ENCODE measurements around the gene SLC29A4.
"Not testable (repeated sequence)": the region's sequence is repeated elsewhere in the genome, so short reads cannot be mapped to it uniquely, and the experiment has no call there.

SLC29A4 gene

GRCh38 chr7:5320802-5321396 is 38.2 kb downstream of the SLC29A4 start:
- in situ Hi-C loops (cut with MboI; ENCODE audit: low sequenced_read_pairs): no loop called here

GRCh38 chr7:5322621-5323410 is 40.1 kb downstream of the SLC29A4 start:
- in situ Hi-C loops (cut with MboI; ENCODE audit: low sequenced_read_pairs): no loop called here

- in situ Hi-C loops (cut with MboI; ENCODE audit: low sequenced_read_pairs): not testable (repeated sequence)
Observed at GRCh38 chr7:5323800-5324781, 41.3 kb downstream of the SLC29A4 start.

GRCh38 chr7:5324961-5325360 is 42.2 kb downstream of the SLC29A4 start:
- in situ Hi-C loops (cut with MboI; ENCODE audit: low sequenced_read_pairs): no loop called here

- in situ Hi-C loops (cut with MboI; ENCODE audit: low sequenced_read_pairs): no loop called here
Observed at GRCh38 chr7:5330288-5330687, 47.5 kb downstream of the SLC29A4 start.

GRCh38 chr7:5332579-5332978 is 49.8 kb downstream of the SLC29A4 start:
- in situ Hi-C loops (cut with MboI; ENCODE audit: low sequenced_read_pairs): no loop called here

- in situ Hi-C loops (cut with MboI; ENCODE audit: low sequenced_read_pairs): no loop called here
Observed at GRCh38 chr7:5333121-5334045, 50.6 kb downstream of the SLC29A4 start.

GRCh38 chr7:5334671-5335070 is 51.9 kb downstream of the SLC29A4 start:
- in situ Hi-C loops (cut with MboI; ENCODE audit: low sequenced_read_pairs): no loop called here

- in situ Hi-C loops (cut with MboI; ENCODE audit: low sequenced_read_pairs): no loop called here
Observed at GRCh38 chr7:5337047-5337446, 54.3 kb downstream of the SLC29A4 start.

GRCh38 chr7:5339955-5340354 is 57.2 kb downstream of the SLC29A4 start:
- in situ Hi-C loops (cut with MboI; ENCODE audit: low sequenced_read_pairs): no loop called here

GRCh38 chr7:5342631-5343030 is 59.9 kb downstream of the SLC29A4 start:
- in situ Hi-C loops (cut with MboI; ENCODE audit: low sequenced_read_pairs): no loop called here

- in situ Hi-C loops (cut with MboI; ENCODE audit: low sequenced_read_pairs): no loop called here
Observed at GRCh38 chr7:5343884-5344283, 61.1 kb downstream of the SLC29A4 start.

- in situ Hi-C loops (cut with MboI; ENCODE audit: low sequenced_read_pairs): no loop called here
Observed at GRCh38 chr7:5344342-5344741, 61.6 kb downstream of the SLC29A4 start.

GRCh38 chr7:5345171-5345570 is 62.4 kb downstream of the SLC29A4 start:
- in situ Hi-C loops (cut with MboI; ENCODE audit: low sequenced_read_pairs): no loop called here

GRCh38 chr7:5345671-5346070 is 62.9 kb downstream of the SLC29A4 start:
- in situ Hi-C loops (cut with MboI; ENCODE audit: low sequenced_read_pairs): no loop called here

GRCh38 chr7:5348134-5349004 is 65.6 kb downstream of the SLC29A4 start:
- in situ Hi-C loops (cut with MboI; ENCODE audit: low sequenced_read_pairs): no loop called here

GRCh38 chr7:5349005-5349380 is 66.2 kb downstream of the SLC29A4 start:
- in situ Hi-C loops (cut with MboI; ENCODE audit: low sequenced_read_pairs): no loop called here

GRCh38 chr7:5349437-5350173 is 66.9 kb downstream of the SLC29A4 start:
- in situ Hi-C loops (cut with MboI; ENCODE audit: low sequenced_read_pairs): no loop called here

- in situ Hi-C loops (cut with MboI; ENCODE audit: low sequenced_read_pairs): no loop called here
Observed at GRCh38 chr7:5350174-5350463, 67.4 kb downstream of the SLC29A4 start.

All from HL-60/S4 treated with phorbol 12-myristate 13-acetate at 8.2 ng/mL for 4 days and 3 days (cell line).